HG03571 (cell line): Measurements from ENCODE around the gene KRT15.

ENCODE experiments used
- ATAC-seq: cut with Tn5 transposase; IDR thresholded peaks from one replicate; pipeline ENCODE4 v1.9.1; 2021; ENCODE audit not compliant: unreplicated experiment

KRT15 gene

DNA sequence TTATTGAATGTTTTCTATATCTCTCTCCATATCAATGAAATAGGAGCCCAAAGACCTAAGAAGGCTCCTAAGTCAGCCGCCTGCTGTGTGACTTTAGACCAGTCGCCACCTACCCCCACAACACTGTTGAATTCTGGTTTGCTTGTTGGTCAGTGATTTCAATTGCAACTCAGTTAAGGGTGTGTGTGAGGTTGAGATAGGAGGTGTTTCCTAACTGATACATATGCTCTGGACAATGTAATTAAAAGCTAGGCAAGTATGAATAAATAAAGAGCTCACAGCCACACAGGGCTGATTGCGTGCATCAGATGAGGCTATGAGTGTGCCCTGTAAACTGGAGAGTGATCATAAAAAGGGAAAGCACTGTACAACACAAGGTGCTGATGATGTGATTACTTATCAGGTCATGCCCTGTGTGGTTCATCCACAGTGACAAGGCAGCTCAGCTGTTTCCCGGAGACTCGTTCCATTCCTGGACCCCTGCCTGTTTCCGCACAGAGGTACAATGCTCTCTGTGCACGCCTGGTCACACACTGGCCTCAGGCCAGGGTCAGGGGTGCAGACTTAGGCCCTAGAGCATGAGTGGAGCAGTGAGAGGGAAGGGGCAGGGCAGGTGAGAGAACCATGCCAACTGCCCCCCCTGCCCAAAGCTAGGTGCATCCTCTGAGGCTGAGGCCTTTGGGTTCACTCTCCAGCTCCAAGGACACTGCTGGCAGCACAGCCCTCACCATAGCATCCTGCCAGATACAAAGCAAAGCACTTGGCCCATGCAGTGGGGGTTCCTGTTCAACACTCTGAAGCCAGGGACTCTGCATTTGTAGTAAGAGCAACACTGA lies 34.5 kb downstream of the KRT15 start:
- ATAC-seq = no peak

DNA sequence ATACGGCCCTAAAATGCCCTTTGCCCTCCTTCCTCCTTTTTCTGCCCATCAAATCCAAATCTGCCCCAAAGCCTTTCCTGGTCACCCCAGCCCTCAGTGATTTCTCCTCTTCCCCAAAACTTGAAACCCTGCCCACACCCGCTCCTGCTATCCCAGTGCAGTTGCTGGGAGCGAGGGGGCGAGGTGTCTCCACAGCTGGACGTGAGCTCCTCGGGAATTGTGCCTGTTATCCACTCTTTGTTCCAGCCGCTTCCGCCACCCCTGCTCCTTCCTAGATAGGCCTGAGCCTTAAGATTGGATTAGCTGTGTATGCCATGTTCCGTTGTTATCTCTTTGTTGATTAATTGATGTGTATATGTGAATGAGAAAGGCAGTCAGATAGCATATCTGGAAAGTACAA lies 35.2 kb downstream of the KRT15 start:
- ATAC-seq = no peak

DNA sequence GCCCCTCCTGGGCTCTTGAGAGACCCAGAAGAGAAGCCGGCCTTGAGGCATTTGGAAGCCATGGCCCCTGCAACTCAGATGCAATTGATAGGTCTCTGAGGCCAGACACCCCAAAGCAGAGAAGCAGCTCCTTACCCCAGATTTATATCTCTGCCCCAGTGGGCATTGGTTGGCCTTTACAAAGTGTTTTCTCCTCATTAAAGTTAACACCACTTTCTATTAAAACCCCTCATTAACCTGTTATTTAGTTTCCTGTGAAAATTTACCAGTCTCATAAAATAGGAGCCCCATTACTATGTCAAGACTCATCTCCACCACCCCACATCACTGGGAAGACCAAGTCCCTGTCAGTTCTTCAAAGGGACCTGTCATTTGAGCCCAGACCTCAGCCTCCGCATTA lies 37.7 kb downstream of the KRT15 start, which contains the start of gene KRT35:
KRT35 (minus strand) TSS at position 116 of the 400 bp plus-strand sequence; CDS start at position 62, 54 bp downstream.
- no peak for ATAC-seq

DNA sequence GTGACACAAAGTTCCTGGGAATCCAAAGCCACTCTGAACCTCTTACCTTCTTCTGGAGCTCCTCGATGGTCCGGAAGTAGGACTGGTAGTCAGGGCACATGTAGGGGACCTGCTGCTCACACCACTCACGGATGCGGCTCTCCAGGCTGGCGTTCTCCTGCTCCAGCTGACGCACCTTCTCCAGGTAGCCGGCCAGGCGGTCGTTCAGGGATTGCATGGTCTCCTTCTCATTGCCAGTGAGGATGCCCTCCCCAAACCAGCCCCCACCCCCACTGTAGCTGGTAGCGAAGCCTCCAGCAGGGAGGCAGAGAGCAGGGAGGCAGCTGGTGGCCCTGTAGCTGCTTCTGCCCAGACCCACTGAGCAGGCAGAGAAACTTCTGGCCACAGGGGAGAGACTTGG lies 38.1 kb downstream of the KRT15 start:
- no peak for ATAC-seq

DNA sequence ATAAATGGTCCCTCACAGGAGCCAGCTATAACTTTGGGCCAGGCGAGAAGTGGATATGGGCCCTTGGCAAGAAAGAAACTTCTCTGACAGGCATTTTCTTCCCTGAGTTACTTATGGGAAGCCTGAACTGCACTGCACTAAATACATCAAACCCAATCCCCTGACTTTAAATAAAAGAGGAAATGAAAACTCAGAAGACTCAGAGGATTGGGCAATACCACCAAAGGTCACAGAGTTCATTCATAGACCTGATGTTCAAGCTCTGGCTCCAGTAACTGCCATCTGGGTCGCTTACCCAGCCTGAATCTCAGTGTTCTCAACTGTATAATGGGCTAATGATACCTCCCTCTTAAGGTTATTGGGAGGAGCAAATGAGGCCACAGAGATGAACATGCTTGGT lies 38.6 kb downstream of the KRT15 start:
- ATAC-seq = no peak

DNA sequence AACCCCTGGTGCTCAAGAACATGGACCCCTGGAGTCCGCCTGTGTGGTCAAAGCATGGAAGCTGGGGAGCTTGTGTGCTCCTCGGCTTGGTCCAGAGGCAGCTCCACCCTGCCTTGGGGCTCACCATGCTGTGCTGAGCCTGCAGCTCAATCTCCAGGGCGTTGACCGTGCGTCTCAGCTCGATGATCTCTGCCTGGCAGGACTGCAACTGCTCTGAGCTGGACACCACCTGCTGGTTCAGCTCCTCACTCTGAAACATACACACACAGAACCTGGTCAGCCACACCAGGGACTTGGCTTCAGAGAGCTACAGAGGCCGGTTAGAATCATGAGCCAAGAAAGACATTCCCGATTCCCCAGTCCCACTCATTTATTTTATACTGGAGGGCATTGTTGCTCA lies 40.5 kb downstream of the KRT15 start:
- no peak for ATAC-seq

DNA sequence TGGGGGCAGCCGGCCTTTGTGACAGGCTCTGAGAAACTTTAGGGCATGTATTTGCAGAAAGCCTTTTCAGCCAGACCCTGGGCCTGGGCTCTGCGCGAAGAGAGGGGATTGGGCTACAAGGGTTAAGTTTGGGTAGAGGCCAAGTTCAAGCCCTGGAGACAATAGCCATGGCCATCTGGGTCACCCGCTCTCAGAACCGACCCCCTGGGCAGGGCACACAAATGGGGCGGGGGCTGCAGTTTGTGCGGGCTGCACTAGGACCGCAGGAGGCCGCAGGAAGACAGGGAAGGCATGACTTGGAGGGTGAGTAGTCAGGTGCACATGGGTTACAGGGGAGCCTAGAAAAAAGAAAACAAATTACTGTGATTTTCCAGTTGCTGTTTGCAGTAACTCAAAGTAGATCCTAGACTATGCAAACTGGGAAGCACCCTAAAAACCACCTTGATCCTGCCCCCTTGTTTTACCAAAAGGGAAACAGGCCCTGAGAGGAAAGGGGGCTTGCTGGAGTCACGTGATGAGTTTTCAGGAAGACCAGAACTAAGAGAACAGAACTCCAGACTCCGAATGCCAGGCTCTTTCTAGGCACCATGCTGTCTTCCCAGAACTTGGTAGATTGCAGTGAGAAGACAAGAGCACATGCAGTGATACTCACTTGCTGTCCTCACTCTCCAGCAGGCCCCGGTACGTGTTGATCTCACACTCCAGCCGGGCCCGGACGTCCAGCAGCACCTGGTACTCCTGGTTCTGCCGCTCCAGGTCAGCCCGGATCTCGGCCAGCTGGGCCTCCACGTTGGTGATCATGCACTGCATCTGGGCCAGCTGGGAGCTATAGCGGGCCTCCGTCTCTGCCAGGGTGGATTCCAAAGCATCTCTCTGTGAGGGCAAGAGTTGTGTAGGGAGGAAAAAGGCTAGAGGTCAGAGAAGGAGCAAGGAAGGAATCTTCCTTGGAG lies 41.5 kb downstream of the KRT15 start:
- ATAC-seq = no peak

DNA sequence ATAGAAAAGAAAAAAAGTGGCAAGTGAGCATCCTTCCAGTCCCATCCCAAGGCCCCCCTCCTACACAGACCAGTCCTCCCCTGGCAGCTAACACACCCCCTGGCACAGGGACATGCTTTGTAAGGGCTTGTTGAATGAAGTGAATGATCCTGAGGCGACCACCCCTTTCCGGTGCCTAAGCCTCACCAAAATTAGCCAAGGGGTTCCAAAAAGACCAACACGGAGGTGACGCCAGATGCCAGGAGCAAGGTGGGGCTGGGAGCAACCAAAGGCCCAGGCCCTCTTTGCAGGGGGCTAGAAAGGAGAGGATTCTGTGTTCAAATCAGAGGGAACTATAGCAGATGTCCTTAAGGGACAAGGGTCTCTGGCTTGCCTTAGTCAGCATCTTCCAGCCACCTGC lies 43.3 kb downstream of the KRT15 start:
- no peak for ATAC-seq

DNA sequence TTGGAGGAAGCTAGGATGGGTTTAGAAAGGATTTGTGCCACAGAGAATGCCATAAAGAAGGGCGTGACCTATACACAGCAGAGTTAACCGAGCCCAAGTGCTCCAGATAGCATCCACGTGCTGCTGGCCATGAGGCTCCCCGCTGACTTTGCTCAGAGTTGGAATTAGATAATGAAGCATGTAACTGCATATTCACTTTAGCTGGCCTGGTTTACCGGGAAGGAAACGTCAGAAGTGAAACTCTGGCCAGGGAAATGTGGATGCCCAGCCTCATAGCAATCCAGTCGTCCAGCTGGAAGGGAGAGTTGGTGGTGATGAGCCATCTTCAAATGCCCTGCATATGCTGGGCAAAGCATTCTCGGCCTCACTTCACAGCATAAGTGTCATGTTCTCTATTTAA lies 43.8 kb downstream of the KRT15 start:
- ATAC-seq = no peak

DNA sequence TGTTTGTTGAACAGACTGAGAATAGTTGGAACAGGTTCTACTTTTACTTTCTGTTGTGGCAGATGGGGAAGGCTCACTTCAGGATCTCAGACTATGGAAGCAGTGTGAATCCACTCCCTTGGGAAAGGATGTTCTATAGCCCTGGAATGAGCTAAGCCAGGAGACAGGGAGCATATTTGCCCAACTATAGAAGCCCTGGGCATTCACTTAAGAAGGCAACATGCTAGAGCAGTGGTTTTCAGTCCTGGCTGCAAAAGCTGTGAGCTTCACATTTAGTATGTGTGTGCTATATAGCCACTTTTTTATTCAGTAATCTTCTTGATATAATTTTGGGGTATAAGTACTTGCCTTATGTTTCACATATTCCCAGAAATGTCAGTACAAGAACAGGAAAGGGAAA lies 50.3 kb downstream of the KRT15 start:
- no peak for ATAC-seq

DNA sequence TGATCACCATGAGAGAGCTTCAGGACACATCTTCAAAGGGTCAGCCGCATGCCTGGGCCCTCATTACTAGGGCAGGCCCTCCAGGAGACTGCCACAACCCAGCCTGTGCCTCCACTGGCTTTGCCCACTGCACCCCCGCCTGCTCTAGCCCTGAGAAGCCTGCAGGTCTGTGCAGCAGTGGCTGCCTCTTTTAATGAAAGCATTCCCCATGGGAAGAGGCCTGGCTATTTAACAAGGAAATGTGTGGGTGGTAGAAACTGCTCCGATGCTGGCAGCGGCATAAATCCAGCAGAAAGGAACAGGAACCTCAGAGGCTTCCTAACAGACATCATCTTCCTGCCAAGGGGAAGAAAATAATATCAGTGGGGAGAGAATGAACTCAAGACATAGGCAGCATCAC lies 51.1 kb downstream of the KRT15 start:
- ATAC-seq = no peak

DNA sequence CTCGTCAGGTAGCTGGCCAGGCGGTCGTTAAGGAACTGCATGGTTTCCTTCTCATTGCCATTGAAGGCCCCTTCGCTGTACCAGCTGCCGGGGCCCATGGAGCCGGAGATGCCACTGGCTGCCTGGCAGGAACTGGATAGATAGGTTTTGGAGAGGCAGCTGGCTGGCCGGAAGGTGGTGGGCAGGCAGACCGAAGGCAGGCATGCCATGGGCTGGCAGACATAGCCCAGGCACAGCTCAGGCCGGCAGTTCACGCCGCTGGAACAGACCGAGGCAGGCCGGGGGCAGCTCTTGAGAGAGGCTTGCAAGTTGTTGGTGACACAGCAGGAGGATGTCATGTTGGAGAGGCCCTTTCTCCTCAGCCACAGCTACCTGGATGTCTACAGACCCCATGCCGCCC lies 51.7 kb downstream of the KRT15 start, which contains the start of gene KRT32:
KRT32 (minus strand) TSS at position 399 of the 400 bp plus-strand sequence; CDS start at position 338, 61 bp downstream.
- ATAC-seq = no peak

DNA sequence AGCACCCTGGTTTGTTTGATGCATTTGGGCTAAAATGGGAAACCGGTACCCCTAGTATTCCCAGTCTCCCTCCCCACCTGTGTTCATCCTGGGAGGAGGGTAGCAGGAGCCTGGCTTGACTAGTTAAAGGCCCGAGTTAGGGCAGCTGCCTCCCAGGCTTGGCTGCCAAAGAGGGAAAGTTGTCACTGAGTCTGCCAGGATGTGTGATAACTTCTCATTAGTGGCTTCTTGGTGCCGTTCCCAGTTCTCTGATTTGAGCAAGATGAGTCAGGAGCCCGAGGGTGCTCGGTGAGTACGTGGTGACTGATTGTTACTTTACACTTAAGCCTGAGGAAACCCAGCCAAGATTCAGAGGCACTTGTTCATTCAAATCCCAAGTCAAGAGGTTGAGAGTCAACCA lies 54.0 kb downstream of the KRT15 start:
- no peak for ATAC-seq

DNA sequence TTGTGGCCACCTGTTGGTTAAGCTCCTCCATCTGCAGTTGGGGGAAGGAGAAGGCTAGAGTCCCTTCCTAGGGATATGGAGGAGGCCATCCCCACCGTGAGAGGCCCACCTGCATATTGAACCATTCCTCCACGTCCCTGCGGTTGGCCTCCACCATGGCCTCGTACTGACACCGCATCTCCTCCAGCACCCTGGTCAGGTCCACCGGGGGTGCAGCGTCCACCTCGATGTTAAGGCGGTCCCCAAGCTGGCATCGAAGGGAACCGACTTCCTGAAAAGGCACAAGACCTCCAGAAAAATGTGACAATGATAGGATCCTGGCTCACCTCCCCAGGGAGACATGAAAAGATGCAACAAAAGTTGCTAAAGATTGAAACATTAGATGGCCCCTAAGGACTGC lies 54.5 kb downstream of the KRT15 start:
- ATAC-seq = no peak

DNA sequence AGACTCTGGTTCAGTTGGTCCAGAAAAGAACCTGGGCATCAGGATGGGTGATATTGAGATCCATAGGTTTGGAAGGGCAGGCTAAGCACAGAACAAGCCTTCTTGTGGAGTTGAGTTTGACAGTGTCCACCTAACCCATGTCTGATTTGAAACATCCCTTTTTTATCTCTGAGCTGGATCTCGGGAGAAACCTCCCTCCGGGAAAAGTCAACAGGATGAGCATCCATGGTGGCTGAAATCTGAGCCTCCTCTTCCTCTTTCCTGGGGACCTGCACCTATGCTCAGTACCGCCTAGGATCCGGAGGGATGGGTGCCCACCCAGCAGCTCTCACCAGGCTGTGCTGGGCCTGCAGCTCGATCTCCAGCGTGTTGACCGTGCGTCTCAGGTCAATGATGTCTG lies 54.9 kb downstream of the KRT15 start:
- ATAC-seq = no peak
